Activated CD8-positive, alpha-beta T cell treated with anti-CD3 and anti-CD28 coated beads, Interleukin-2, amount 10 ng/mL, durations not matched to agents 7 days and 5 days (primary cell): ENCODE results near the gene DGKG. TPM values are rescaled to one million over a fixed set of nuclear protein-coding genes. Genes with fewer than 3 reads are reported as not detected.

Experiments
- ATAC-seq: fragments of 150-1000 bp; cut with Tn5 transposase; one replicate; pipeline ENCODE4 v1.10.0; 2021; ENCODE audit warnings: moderate library complexity
- CTCF ChIA-PET: fragments of 350-600 bp; sonication (Branson Sonifier 250); formaldehyde crosslinking; loops from one replicate; lab custom pipeline; 2021; ENCODE audit warnings: antibody characterized with exemption; lab: Charles Lee
- POLR2A ChIA-PET: fragments of 350-600 bp; sonication (Branson Sonifier 250); formaldehyde crosslinking; loops from one replicate; lab custom pipeline; 2021; ENCODE audit warnings: antibody characterized with exemption; lab: Charles Lee
- DNase-seq: peaks from one replicate; pipeline ENCODE4 v3.0.0-alpha.2; 2020
- H3K27ac Mint-ChIP-seq: one replicate; pipeline ENCODE4 v1.8.0; 2021; ENCODE audit warnings: mild to moderate bottlenecking, mixed read lengths
- H3K27me3 Mint-ChIP-seq: one replicate; pipeline ENCODE4 v1.8.0; 2021; ENCODE audit warnings: low read depth, mixed read lengths
- H3K36me3 Mint-ChIP-seq: one replicate; pipeline ENCODE4 v1.8.0; 2021; ENCODE audit warnings: low read depth, mixed read lengths
- H3K4me1 Mint-ChIP-seq: one replicate; pipeline ENCODE4 v1.8.0; 2021; ENCODE audit warnings: low read depth, mixed read lengths
- H3K4me3 Mint-ChIP-seq: one replicate; pipeline ENCODE4 v1.8.0; 2021; ENCODE audit warnings: mild to moderate bottlenecking, mixed read lengths
- H3K9me3 Mint-ChIP-seq: one replicate; pipeline ENCODE4 v1.8.0; 2022; ENCODE audit warnings: mixed read lengths; ENCODE audit not compliant: insufficient read depth
- total RNA-seq, 2 experiments: library from RNA; stranded (reverse); gene quantifications; one replicate each; pipeline ENCODE4 v1.2.3, GENCODE V29; 2021

DGKG gene
- total RNA-seq, 2 experiments from 2014 or later = 0.37 to 0.42 TPM

GRCh38 chr3:186102687-186103086 is 259.3 kb downstream of the DGKG start:
- Mint-ChIP-seq H3K27ac (no peak overlapping the region), H3K4me3 (no peak overlapping the region), H3K36me3 (no peaks in the 10 kb centered on the region), H3K9me3 (no peaks in the 10 kb centered on the region), H3K27me3 (peaks cover 72% of the 10 kb centered on the region), H3K4me1 (peaks cover 8% of the 10 kb centered on the region)
- no peak for DNase-seq
- ATAC-seq = no peak
- ChIA-PET CTCF (no interaction called here), POLR2A (interaction anchor here (0.6 kb wide), 1 partner anchor 34 kb away, joined by 4 read pairs; no protein-coding TSS in a partner anchor)

DNA sequence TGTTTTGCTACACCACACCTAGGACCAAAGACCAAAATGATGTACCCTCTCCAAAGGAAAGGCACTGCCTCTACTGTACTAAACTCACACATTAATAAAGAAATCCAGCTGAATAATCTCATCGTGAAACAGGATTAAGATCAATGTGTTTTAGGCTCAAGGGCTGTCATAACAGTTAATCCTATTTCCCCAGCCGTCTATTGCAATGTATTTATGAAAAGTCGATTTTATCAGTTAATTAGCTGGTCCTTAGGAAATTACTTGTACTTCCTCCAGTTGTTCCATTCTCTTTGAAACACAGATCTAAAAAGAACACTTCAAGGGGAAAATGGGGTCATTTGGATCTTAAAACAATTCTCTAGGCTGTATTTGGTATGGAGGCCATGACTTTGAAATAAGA is 261.6 kb downstream of the DGKG start:
- no peaks in the 10 kb centered on the region for H3K36me3 Mint-ChIP-seq
- no peak overlapping the region for H3K27ac Mint-ChIP-seq
- ATAC-seq = no peak
- POLR2A ChIA-PET = no interaction called here
- H3K4me1 Mint-ChIP-seq = peaks cover 11% of the 10 kb centered on the region
- no peaks in the 10 kb centered on the region for H3K9me3 Mint-ChIP-seq
- peaks cover 74% of the 10 kb centered on the region for H3K27me3 Mint-ChIP-seq
- DNase-seq = no peak
- H3K4me3 Mint-ChIP-seq = no peak overlapping the region
- CTCF ChIA-PET = no interaction called here

DNA sequence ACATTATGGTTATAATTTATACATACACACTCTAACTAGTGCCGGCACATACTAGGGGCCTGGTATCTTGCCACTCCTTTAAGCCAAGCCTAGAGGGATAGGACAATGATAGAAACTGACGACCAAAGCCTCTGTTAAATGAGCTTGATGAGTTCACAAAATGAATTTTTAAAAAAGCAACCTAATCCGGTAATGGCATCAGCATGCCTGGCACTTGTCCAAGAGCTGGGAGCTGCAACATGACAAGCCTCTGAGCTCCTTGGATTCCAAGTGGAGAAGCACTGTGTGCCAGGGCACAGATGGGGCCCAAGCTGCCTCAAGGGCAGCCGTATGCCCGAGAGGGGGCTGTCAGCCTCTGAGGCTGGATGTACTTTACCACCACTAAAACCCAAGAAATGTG is 262.9 kb downstream of the DGKG start:
- Mint-ChIP-seq H3K9me3 (no peaks in the 10 kb centered on the region), H3K4me3 (no peak overlapping the region), H3K27ac (no peak overlapping the region), H3K27me3 (peaks cover 79% of the 10 kb centered on the region), H3K36me3 (no peaks in the 10 kb centered on the region), H3K4me1 (peaks cover 11% of the 10 kb centered on the region)
- ATAC-seq (no peak), DNase-seq (no peak)
- ChIA-PET POLR2A (no interaction called here), CTCF (interaction anchor here (1.8 kb wide), 1 partner anchor 18 kb away, joined by 3 read pairs; no protein-coding TSS in a partner anchor)

DNA sequence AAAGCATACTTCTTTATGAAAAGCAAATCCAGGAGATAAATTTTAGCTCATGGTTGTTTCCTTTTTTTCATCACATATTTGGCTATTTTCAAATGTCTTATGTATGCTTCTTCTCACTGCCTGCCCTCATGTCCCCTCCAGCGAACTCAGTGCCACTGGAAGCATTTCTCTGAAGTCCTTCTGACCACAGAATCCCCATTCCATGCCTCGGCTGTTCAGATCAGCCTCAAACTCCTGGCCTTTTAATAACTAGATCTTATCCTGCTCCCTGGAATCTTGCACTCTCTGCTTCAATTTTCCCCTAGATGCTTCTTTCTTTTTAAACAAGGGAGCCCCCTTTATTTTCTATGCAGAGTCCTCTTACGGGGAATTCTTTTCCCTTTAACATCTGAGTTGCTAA is 263.3 kb downstream of the DGKG start:
- H3K9me3 Mint-ChIP-seq = no peaks in the 10 kb centered on the region
- ChIA-PET CTCF (interaction anchor here (0.8 to 1.8 kb wide), 2 partner anchors 17 to 156 kb away, joined by 3 to 4 read pairs; no protein-coding TSS in a partner anchor), POLR2A (no interaction called here)
- no peaks in the 10 kb centered on the region for H3K36me3 Mint-ChIP-seq
- H3K27me3 Mint-ChIP-seq = peaks cover 78% of the 10 kb centered on the region
- H3K4me1 Mint-ChIP-seq = peaks cover 11% of the 10 kb centered on the region
- H3K27ac Mint-ChIP-seq = no peak overlapping the region
- DNase-seq (no peak), ATAC-seq (no peak)
- no peak overlapping the region for H3K4me3 Mint-ChIP-seq

GRCh38 chr3:186097663-186098451 is 264.2 kb downstream of the DGKG start:
- POLR2A ChIA-PET = no interaction called here
- CTCF ChIA-PET = interaction anchor here (0.8 to 2.1 kb wide), 3 partner anchors 16 to 155 kb away, joined by 3 to 6 read pairs (median 4); no protein-coding TSS in a partner anchor
- no peak for DNase-seq

GRCh38 chr3:186097317-186097662 is 264.7 kb downstream of the DGKG start:
- peaks cover 78% of the 10 kb centered on the region for H3K27me3 Mint-ChIP-seq
- H3K4me1 Mint-ChIP-seq = peaks cover 11% of the 10 kb centered on the region
- no peaks in the 10 kb centered on the region for H3K9me3 Mint-ChIP-seq
- no peak overlapping the region for H3K27ac Mint-ChIP-seq
- POLR2A ChIA-PET = no interaction called here
- no peaks in the 10 kb centered on the region for H3K36me3 Mint-ChIP-seq
- no peak overlapping the region for H3K4me3 Mint-ChIP-seq
- CTCF ChIA-PET = interaction anchor here (2.1 kb wide), 1 partner anchor 36 kb away, joined by 6 read pairs; no protein-coding TSS in a partner anchor
- ATAC-seq (no peak), DNase-seq (no peak)

More at GRCh38 chr3:186097663-186098451, 264.2 kb downstream of the DGKG start:
- Mint-ChIP-seq H3K27ac (no peak overlapping the region), H3K27me3 (peaks cover 78% of the 10 kb centered on the region), H3K4me3 (peak overlapping the region; percentile 46), H3K4me1 (peaks cover 11% of the 10 kb centered on the region), H3K36me3 (no peaks in the 10 kb centered on the region), H3K9me3 (no peaks in the 10 kb centered on the region)
- ATAC-seq = peak; percentile 58

Other genes with a start within 250 kb of the DGKG start
- 1 to 10 TPM; 4.6 to 5.6 TPM for gene CRYGS, start 182.1 kb upstream of the DGKG start, total RNA-seq
- gene TBCCD1, start 205.1 kb upstream of the DGKG start, total RNA-seq = 10 to 100 TPM; 19.4 to 20.1 TPM
- 10 to 100 TPM; 55.9 to 56.5 TPM for gene DNAJB11, start 208.5 kb upstream of the DGKG start, total RNA-seq